HS-5 (cell line): ENCODE measurements around the gene PLSCR4.
"Not testable (repeated sequence)": the region's sequence is repeated elsewhere in the genome, so short reads cannot be mapped to it uniquely, and the experiment has no call there.

ENCODE experiments used
- DNase-seq: peaks from one replicate; pipeline ENCODE4 v3.0.0-alpha.2; 2012; ENCODE audit warnings: low read depth

Gene PLSCR4

GRCh38 chr3:146246526-146246925 lies 4.4 kb downstream of the PLSCR4 start:
- DNase-seq, result no peak

GRCh38 chr3:146243559-146243958 lies 7.3 kb downstream of the PLSCR4 start:
- no peak for DNase-seq

- no peak for DNase-seq
These were observed 9.2 kb downstream of the PLSCR4 start for GRCh38 chr3:146241523-146242240.

GRCh38 chr3:146233487-146233886 lies 17.4 kb downstream of the PLSCR4 start:
- DNase-seq, result no peak

GRCh38 chr3:146227486-146227885 lies 23.4 kb downstream of the PLSCR4 start:
- no peak for DNase-seq

DNA sequence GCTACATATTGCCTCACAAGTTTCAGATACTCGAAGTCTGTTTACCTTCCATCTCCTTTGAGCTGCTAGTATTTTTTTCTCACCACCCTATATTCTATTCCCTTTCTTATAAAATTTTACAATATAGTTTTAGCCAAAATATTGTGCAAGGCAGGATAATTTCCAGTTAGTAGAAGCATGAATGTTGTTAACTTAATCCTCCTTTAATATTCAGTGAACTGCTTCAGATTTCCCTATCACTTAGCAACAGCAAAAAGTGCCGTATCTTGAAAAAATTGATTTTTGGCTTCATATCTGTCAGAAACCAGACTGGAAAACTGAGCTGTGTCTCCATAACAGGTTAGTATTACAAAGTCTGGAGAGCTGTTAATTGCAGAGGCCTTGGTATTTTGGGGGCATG lies 24.0 kb downstream of the PLSCR4 start:
- no peak for DNase-seq

- DNase-seq, result not testable (repeated sequence)
These were observed 25.4 kb downstream of the PLSCR4 start for GRCh38 chr3:146225458-146225857.

DNA sequence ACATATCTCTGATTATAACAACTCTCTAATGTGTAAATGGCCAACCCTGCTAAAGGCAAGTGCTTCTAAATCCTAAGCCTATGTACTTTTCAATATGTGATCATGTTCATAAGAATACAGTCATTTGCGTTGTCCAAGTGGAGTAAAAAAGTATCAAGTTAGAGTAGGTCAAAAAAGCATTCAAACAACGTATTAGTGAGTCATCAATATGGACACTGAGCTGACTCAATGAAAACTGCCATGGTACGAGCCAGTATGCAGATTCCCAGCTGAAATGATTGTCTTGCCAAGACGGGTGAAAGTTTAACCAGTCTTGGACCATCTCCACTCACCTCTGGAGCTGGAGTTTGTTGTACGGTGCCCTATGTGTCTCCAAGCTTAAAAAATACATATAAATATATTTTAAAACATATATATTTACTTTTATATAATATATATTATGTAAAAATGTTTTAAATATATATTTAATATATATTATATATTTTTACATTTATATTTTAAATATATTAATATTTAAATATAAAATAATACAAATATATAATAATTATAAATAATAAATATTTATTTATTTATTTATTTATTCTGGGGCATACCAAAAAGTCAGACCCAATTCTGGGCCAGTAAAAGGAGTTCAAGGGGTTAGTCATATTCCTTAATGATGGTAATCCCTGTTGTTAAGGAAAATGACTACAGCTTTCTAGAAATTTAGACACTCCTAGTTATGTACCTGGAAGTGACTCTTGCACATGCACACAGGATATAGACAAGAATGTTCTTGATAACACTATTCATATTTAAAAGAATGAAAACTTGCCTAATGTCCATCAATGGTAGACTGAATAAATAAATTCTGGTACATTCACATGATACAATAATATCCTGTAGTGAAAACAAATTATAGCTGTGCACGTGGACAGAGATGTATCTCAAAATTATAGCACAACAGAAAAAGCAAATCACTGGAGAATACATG lies 27.2 kb downstream of the PLSCR4 start:
- no peak for DNase-seq

DNA sequence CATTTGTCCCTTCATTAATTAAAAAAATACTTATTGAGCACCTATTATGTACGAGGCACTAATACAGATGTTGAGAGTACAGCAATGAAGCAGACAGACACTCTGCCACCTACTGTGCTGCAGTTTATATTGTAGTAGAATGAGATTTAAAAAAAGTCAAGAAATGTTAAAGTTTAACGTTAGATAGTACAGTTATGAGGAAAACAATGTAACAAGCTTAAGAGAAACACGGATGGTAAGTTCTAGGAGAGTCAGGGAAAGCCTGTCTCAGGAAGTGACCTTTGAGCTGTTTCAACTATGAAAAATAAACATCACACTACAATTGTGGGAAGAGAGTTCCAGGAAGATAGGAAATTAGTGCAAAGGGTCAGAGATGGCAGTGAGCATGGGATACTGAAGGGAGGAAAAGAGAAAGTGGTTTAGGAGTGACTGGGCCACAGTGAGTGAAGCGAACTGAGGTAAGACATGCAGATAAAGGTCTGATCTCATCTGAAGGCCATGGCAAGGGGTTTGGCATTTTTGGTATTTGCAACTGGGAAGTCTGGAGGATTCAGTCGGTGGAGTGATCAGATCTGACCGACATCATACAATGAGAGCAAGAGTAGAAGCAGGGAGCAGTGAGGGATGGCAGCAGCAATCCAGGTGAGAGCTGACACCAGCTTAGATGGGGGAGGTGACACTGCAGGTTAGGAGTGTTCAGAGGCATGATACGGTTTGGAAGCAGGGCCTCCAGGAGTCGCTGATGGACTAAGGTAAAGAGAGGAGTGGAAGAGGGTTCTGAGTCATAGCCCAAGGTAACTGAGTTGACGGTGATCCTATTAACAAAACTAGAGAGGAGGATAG lies 28.5 kb downstream of the PLSCR4 start:
- DNase-seq, result no peak

DNA sequence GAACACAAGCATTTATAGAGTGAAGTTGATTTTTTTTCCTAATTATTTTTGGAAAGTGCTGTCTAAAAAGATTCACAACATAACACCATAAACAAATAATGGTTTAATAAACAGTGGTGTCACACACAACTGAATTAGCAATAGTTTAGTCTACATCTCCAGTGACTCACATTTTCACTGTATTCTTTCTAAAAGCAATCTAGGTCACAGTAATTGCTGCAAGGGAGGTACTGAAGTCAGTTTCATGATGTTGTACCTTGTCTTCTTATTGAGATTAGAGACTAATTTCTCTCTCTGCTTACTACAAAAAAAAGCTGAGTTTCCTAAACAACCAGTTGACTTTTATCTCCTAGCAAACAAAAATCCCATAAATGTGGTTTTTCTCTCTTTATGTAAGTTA lies 29.6 kb downstream of the PLSCR4 start:
- no peak for DNase-seq

- DNase-seq, result peak; percentile 14
These were observed 31.7 kb downstream of the PLSCR4 start for GRCh38 chr3:146218880-146219866.

DNA sequence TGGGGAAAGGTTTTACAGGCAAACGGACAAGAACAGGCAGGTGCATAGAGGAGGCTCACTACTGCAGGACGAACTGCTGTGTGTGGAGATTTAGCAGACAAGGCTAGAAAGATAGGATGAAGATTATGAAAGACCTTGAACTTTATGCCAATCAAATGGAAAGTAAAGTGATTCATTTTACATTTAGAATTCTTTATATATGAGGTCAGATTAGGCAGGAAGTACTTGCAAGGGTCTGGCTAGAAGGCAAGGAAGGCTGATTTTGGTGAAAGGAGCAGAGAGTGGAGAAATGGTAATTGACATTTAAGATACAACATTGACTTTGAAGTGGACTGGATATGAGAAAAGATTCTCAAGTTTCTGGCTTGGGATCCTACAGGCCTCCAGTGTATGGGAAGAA lies 33.6 kb downstream of the PLSCR4 start:
- peak; percentile 22 for DNase-seq

- no peak for DNase-seq
These were observed 36.4 kb downstream of the PLSCR4 start for GRCh38 chr3:146214493-146214892.

DNA sequence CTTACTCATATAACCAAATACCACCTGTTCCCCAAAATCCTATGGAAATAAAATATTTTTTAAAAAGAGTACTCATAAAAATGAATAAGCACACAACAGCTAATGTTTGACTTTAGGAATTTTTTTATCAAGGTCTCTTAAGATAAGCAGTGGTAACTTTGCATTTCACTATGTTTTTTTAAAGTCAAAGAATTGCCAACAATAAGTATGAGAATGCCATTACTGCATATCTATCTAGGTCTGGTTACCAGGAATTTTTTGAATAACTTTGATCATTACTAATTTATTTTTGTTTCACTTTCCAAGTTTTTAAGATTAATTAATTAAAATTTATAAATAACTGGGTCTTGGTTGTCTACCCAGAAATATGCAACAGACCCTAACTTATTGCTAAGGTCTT lies 41.5 kb downstream of the PLSCR4 start:
- DNase-seq, result no peak

DNA sequence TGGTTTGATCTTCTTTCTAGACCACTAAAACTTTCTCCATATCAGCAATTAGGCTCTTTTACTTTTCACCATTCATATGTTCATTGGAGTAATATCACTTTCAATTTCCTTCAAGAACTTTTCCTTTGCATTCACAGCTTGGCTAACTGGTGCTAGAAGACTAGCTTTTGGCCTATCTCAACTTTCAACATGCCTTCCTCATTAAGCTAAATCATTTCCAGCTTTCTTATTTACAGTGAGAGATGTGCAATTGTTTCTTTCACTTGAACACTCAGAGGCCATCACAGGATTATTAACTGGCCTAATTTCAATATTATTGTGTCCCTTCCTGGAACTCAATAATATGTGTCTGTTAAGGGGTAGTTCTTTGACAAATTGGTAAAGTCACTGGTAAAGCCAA lies 47.1 kb downstream of the PLSCR4 start:
- DNase-seq, result no peak

GRCh38 chr3:146200461-146201220 lies 50.3 kb downstream of the PLSCR4 start:
- no peak for DNase-seq

DNA sequence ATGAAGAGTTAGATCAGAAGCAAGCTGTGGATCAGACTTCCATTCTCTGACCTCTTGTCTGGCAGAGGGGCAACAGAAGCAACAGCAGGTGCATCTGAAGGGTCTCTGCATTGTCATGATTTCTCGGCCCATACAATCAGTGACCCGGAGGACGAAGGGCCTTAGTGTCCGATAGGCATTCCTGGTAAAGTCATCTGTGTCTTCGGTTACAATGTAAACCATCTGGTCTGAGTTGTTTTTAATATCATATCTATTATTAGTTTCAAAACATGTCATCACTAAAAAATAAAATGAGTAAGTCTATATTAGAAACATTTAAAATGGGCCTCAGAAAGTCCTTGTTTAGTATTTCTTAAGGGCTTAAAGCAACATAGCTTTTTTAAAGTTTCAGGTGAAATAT lies 51.1 kb downstream of the PLSCR4 start:
- DNase-seq, result no peak

DNA sequence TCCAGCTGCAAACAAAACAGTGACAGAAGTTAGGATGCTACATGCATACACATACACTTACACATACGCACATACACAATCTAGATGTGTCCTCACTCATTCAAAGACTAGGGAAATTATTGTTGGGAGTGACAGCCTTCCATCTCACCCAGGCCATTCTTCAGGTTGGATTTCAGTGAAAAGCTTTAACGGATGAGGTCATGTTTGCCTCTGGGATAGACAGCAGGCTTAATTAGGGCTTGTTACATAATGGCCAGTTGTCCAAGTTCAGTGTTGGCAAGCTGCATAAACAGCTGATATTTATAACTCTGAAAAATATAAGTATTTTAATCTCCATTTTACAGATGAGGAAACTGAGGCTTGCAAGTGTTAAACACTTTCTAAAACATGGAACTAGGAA lies 54.1 kb downstream of the PLSCR4 start:
- no peak for DNase-seq

DNA sequence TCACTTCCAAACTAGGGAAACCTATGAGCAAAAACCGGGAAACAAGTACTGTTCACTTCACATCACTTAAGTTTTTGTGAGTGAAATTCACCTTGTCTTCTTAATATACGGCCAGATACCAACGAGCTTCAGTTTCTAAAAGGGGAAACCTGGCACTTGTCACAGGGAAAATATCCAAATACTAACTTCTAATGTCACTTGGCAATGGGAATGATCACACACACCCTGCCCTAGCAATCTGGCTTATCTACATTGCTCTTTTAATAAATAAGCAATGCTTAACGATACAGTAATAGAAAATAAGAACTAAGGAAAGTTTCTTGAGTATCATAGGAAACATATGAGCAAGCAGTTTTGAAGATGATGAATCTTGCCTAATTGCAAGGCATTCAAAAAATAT lies 55.3 kb downstream of the PLSCR4 start:
- no peak for DNase-seq

DNA sequence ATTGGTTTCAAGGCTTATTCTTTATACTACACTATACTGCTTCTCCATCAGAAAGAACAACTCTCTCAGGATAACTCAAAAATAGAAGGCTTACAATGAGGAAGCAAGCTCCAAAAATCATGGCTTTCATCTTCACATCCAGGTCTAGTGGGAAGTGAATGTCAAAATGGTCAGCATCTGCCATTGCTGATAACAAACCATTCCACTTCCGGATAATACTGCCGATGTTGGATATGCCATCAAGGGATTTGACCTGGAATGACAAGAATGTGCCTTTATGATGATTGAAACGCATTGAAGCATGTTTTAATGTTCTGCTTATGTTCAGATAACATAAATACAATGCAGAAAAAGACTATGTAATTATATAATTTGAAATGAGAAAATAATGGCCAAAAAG lies 55.9 kb downstream of the PLSCR4 start:
- DNase-seq, result no peak
